ENCODE results near the gene ATP6V0D1. TPM values are rescaled to one million over a fixed set of nuclear protein-coding genes. Genes with fewer than 3 reads are reported as not detected.

Gene ATP6V0D1
- total RNA-seq, 1 experiment from 2014 or later, result 76.6 TPM

DNA sequence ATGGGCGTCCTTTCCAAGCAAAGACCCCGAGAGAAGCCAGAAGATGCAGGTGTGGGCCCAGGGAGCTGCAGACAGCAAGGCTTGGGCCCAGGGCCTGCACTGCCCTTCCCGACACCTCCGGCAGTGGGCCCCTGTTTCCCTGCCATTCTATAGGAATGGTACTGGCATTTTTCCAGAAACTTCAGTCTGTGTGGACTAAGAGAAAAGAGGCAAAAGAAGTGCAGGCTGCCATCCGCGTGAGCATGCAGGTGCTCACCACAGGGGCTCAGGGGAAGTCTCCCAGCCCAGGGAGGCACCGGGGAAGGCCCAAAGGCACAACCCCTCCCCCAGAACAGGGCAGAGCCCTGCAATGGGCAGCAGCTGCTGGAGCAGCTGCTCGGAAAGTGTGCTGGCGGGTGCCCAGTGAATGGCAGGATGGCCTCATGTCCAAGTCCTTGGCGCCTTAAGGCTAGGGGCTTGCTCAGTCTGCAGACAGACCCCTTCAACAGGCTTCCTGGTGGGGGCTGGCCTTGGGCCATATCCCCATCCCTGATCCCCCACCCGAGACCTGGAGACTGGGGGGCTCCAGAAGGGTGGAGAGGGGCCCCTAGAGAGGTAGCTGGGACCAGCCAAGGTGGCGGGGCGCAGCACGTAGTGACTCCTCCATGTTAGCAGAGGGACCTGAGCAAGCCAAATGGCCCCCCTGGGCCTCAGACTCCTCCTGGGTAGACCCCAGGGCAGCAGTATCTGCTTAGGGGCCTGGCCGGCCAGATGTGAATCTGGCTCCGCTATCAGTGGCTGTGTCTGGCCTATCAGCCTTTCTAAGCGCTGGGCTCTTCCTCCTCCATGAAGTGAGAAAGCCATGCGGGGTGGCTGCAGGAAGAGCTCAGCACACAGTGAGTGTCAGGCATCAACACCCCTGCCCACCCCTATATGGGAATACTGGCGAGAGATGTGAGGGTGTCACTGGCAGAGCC lies 80.9 kb downstream of the ATP6V0D1 start:
- intact Hi-C loops (cut with micrococcal nuclease), result loop anchor here (10.0 kb wide), 1 partner anchor 55 kb away; no protein-coding TSS in a partner anchor
- Histone ChIP-seq H3K4me1 (ENCODE audit: insufficient read depth, low read length) (peaks cover 18% of the 10 kb centered on the region), H3K9me2 (replicated peaks; ENCODE audit: low read length) (no peaks in the 10 kb centered on the region), H3K27ac (ENCODE audit: low read length) (no peak overlapping the region), H3F3A (ENCODE audit: low read length, unreplicated experiment) (no peaks in the 10 kb centered on the region), H3K4me3 (ENCODE audit: low read length) (no peak overlapping the region), H4K20me1 (ENCODE audit: low read length) (no peaks in the 10 kb centered on the region), H3K9ac (ENCODE audit: low read length) (no peak overlapping the region), H3K36me3 (ENCODE audit: low read depth, low read length) (no peaks in the 10 kb centered on the region), H3K4me2 (ENCODE audit: low read length) (no peak overlapping the region), H3K79me2 (ENCODE audit: low read length) (no peaks in the 10 kb centered on the region), H2AFZ (ENCODE audit: low read length) (no peak overlapping the region), H3K27me3 (ENCODE audit: low read length) (no peaks in the 10 kb centered on the region), H3K9me3 (ENCODE audit: low read length) (no peaks in the 10 kb centered on the region)
- CTCF ChIA-PET, result interaction anchor here (0.5 to 1.0 kb wide), 6 partner anchors 49 to 153 kb away, joined by 3 to 7 read pairs (median 4); partner anchors contain the start of gene FHOD1
- no TSS peak for BruUV-seq (replicated peaks)
- no peak; the same call in 1 of the 2 replicates for ATAC-seq
- DNase-seq, result no peak
- POLR2A ChIA-PET (ENCODE audit: unreplicated experiment), result no interaction called here
- TF ChIP-seq EZH2phosphoT487 (IDR thresholded peaks at IDR 0.05; ENCODE audit: borderline replicate concordance, low read length), result no peak
- 0 out of 2 replicates have a peak, but pooled peaks have one; percentile 15 for TF ChIP-seq CTCF (conservative IDR thresholded peaks at IDR 0.05; ENCODE audit: low read depth, low read length)

GRCh38 chr16:67399218-67399733 lies 81.7 kb downstream of the ATP6V0D1 start:
- no peaks in the 10 kb centered on the region for H3K9me2 ChIP-seq (replicated peaks; ENCODE audit: low read length)
- H3K4me2 ChIP-seq (ENCODE audit: low read length), result no peak overlapping the region
- no TSS peak for BruUV-seq (replicated peaks)
- no peak overlapping the region for H3K27ac ChIP-seq (ENCODE audit: low read length)
- H3K9me3 ChIP-seq (ENCODE audit: low read length), result no peaks in the 10 kb centered on the region
- H3K4me1 ChIP-seq (ENCODE audit: insufficient read depth, low read length), result peaks cover 11% of the 10 kb centered on the region
- no peaks in the 10 kb centered on the region for H3F3A ChIP-seq (ENCODE audit: low read length, unreplicated experiment)
- ATAC-seq (peak; percentile 62), DNase-seq (peak; percentile 17)
- H3K4me3 ChIP-seq (ENCODE audit: low read length), result no peak overlapping the region
- intact Hi-C loops (cut with micrococcal nuclease), result loop anchor here (10.0 kb wide), 1 partner anchor 54 kb away; no protein-coding TSS in a partner anchor
- no peaks in the 10 kb centered on the region for H3K79me2 ChIP-seq (ENCODE audit: low read length)
- no peak for TF ChIP-seq EZH2 (IDR thresholded peaks at IDR 0.05; ENCODE audit: low read length, unreplicated experiment)
- peak; percentile 66 for TF ChIP-seq CTCF (conservative IDR thresholded peaks at IDR 0.05; ENCODE audit: low read depth, low read length)
- TF ChIP-seq EZH2phosphoT487 (IDR thresholded peaks at IDR 0.05; ENCODE audit: borderline replicate concordance, low read length), result no peak
- POLR2A ChIA-PET (ENCODE audit: unreplicated experiment), result no interaction called here
- CTCF ChIA-PET, result interaction anchor here (0.5 to 1.0 kb wide), 5 partner anchors 49 to 152 kb away, joined by 4 to 7 read pairs (median 5); partner anchors contain the start of gene FHOD1
- H4K20me1 ChIP-seq (ENCODE audit: low read length), result no peaks in the 10 kb centered on the region
- H2AFZ ChIP-seq (ENCODE audit: low read length), result no peak overlapping the region
- H3K36me3 ChIP-seq (ENCODE audit: low read depth, low read length), result no peaks in the 10 kb centered on the region
- no peaks in the 10 kb centered on the region for H3K27me3 ChIP-seq (ENCODE audit: low read length)
- H3K9ac ChIP-seq (ENCODE audit: low read length), result no peak overlapping the region

All from PC-3 (cell line).